ENCODE data around the gene JAK1. TPM values are rescaled to one million over a fixed set of nuclear protein-coding genes. Genes with fewer than 3 reads are reported as not detected.

JAK1 gene
- total and polyA plus RNA-seq, 9 of the 15 experiments (the other 6 are each of a cell fraction or from before 2014, with no cell fraction given) = 9.7 to 44.1 (median 42.5) TPM

DNA sequence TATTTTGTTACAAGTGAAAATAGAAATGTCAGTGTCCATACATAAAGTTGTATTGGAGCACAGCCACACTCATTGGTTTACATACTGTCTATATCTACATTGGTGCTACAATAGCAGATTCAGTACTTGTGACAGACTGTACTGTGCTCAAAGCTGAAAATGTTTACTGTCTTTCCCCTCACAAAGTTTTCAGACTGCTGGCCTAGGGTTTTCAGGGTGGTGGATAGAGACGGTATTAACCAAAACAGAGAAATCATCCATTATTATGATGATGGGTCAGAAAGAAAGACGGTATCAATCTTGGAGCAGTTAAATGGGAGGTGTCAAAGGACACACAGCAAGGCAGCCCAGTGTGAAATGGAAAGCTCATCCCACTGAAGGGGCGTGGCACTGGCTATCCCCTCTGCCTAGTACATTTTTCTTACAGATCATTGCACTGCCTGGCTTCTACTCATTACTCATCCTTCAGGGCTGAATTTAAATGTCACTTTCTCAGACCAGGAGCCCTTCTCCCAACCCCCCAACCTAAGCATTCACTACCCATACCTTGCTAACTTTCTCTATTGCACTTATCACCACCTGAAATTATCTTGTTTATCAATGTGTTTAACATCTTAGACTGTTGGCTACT, 10.2 kb downstream of the JAK1 start:
- H2AFZ ChIP-seq (ENCODE audit: low read depth, low read length) = no peak overlapping the region
- H3K27me3 ChIP-seq (ENCODE audit: control insufficient read depth in 2 of 2, insufficient read depth in 2 of 2, low read length in 2 of 2) = no peaks in the 10 kb centered on the region
- no peaks in the 10 kb centered on the region for H3K9me3 ChIP-seq (replicated peaks; ENCODE audit: control insufficient read depth, insufficient read depth, low read depth, low read length)
- H3K4me2 ChIP-seq (ENCODE audit: insufficient read depth, low read length) = peak overlapping the region; percentile 42
- peak overlapping the region; percentile 53 for H3K27ac ChIP-seq (ENCODE audit: extremely low read depth, low read depth, low read length)
- ChIA-PET CTCF (ENCODE audit: low intra/inter-chr PET ratio) (no interaction called here), POLR2A (interaction anchor here (0.7 to 1.4 kb wide), 4 partner anchors 10 to 38 kb away, joined by 3 to 5 read pairs (median 3); no protein-coding TSS in a partner anchor)
- in situ Hi-C loops (cut with MboI) (no loop called here), intact Hi-C loops (cut with micrococcal nuclease) (no loop called here)
- peak; percentile 90 for ATAC-seq
- no peaks in the 10 kb centered on the region for H3K9me1 ChIP-seq (ENCODE audit: control insufficient read depth, insufficient read depth, low read length)
- peaks cover 5% of the 10 kb centered on the region; the same call in 1 of the 2 replicates for H4K20me1 ChIP-seq (replicated peaks; ENCODE audit: control insufficient read depth, insufficient read depth, low read length)
- H3K79me2 ChIP-seq (ENCODE audit: control insufficient read depth, insufficient read depth, low read length) = peaks cover 83% of the 10 kb centered on the region
- 10% methylated on average over 3 of the region's 3 CpGs for WGBS (ENCODE audit: insufficient coverage, low coverage, missing lambda C conversion rate)
- peak; percentile 59 to 80 (median 65) for DNase-seq (ENCODE audit: extremely low read depth in 1 of 4, low spot score in 3 of 4)
- peak overlapping the region in 1 of 2 experiments; percentile 31; a peak in 2 of 4 replicates for H3K9ac ChIP-seq (ENCODE audit: insufficient read depth in 1 of 2, low read depth in 2 of 2, low read length in 2 of 2)
- FAIRE-seq = peak; percentile 84
- no peak overlapping the region for H3K4me3 ChIP-seq
- BruUV-seq (replicated peaks) = no TSS peak
- H3K4me1 ChIP-seq (replicated peaks in 1 of 2; ENCODE audit: control insufficient read depth in 2 of 2, insufficient read depth in 2 of 2, low read length in 2 of 2) = peaks cover 18 to 39% of the 10 kb centered on the region in 2 experiments
- no peaks in the 10 kb centered on the region for H3K36me3 ChIP-seq (ENCODE audit: control insufficient read depth, insufficient read depth, low read length)
- TF ChIP-seq C11orf30 (IDR thresholded peaks at IDR 0.05; ENCODE audit: low read depth) (0 out of 2 replicates have a peak, but pooled peaks have one; percentile 3), EP300 (IDR thresholded peaks at IDR 0.05; ENCODE audit: low read length) (peak; percentile 44; the same call in 1 of the 2 replicates), SRSF3 (IDR thresholded peaks at IDR 0.05; ENCODE audit: insufficient read depth, low read length) (no peak), CEBPG (CRISPR knock-in tag; IDR thresholded peaks at IDR 0.05) (peak; percentile 94), CEBPG (tag; conservative IDR thresholded peaks at IDR 0.05 in 1 of 2, IDR thresholded peaks at IDR 0.05 in 1 of 2) (peak in 1 of 2 experiments; percentile 69; a peak in 2 of 4 replicates), ZBTB2 (IDR thresholded peaks at IDR 0.05) (no peak), TRIM28 (IDR thresholded peaks at IDR 0.05) (no peak), ZNF133 (CRISPR knock-in tag; IDR thresholded peaks at IDR 0.05) (no peak), RBM14 (IDR thresholded peaks at IDR 0.05; ENCODE audit: borderline replicate concordance, insufficient read depth, low read depth, low read length) (no peak), EP400 (IDR thresholded peaks at IDR 0.05) (0 out of 2 replicates have a peak, but pooled peaks have one; percentile 25), PRDM10 (IDR thresholded peaks at IDR 0.05; ENCODE audit: partially characterized antibody) (no peak), ZNF57 (CRISPR knock-in tag; IDR thresholded peaks at IDR 0.05) (no peak)
- TF ChIP-seq, protein P1, sequence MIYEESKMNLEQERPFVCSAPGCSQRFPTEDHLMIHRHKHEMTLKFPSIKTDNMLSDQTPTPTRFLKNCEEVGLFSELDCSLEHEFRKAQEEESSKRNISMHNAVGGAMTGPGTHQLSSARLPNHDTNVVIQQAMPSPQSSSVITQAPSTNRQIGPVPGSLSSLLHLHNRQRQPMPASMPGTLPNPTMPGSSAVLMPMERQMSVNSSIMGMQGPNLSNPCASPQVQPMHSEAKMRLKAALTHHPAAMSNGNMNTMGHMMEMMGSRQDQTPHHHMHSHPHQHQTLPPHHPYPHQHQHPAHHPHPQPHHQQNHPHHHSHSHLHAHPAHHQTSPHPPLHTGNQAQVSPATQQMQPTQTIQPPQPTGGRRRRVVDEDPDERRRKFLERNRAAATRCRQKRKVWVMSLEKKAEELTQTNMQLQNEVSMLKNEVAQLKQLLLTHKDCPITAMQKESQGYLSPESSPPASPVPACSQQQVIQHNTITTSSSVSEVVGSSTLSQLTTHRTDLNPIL (CRISPR knock-in tag; IDR thresholded peaks at IDR 0.05) = no peak
- TF ChIP-seq, protein P2, sequence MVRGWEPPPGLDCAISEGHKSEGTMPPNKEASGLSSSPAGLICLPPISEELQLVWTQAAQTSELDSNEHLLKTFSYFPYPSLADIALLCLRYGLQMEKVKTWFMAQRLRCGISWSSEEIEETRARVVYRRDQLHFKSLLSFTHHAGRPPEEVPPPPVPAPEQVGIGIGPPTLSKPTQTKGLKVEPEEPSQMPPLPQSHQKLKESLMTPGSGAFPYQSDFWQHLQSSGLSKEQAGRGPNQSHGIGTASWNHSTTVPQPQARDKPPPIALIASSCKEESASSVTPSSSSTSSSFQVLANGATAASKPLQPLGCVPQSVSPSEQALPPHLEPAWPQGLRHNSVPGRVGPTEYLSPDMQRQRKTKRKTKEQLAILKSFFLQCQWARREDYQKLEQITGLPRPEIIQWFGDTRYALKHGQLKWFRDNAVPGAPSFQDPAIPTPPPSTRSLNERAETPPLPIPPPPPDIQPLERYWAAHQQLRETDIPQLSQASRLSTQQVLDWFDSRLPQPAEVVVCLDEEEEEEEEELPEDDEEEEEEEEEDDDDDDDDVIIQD (CRISPR knock-in tag; IDR thresholded peaks at IDR 0.05) = no peak

Measured in K562 (cell line).